ENCODE data around the gene PDE11A.
"Not testable (repeated sequence)": the region's sequence is repeated elsewhere in the genome, so short reads cannot be mapped to it uniquely, and the experiment has no call there.

Gene PDE11A

GRCh38 chr2:177880285-177880684 is 192.3 kb downstream of the PDE11A start:
- no peak for DNase-seq

DNA sequence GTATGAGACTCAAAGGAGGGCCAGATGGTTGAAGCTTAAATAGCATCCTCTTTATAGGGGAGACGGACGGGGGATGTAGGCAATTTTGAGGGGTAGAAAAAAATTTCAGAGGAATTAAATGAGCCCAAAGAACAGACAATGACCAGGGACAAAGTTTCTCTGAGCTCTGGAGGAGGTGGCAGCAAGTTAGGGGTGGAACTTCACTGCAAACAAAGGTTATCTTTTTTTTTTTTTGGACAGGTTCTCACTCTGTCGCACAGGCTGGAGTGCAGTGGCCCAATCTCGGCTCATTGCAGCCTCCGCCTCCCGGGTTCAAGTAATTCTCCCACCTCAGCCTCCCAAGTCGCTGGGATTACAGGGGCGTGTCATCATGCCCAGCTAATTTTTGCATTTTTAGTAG is 195.6 kb downstream of the PDE11A start:
- no peak for DNase-seq

DNA sequence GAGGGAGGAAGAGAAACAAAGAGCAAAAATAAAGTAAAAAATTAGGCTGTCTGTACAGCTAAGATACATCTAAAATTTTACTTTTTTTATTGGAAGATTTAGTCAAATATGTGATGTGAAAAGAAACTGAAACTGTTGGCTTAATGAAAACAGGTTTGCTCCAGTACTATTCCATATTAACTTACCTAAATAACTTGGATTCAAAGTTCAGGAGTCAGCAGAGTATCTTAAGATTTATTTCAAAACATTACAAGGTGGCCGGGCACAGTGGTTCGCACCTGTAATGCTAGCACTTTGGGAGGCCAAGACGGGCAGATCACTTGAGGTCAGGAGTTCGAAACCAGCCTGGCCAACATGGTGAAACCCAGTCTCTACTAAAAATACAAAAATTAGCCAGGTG is 197.9 kb downstream of the PDE11A start:
- no peak for DNase-seq

GRCh38 chr2:177873915-177874314 is 198.7 kb downstream of the PDE11A start:
- no peak for DNase-seq

GRCh38 chr2:177872286-177872685 is 200.3 kb downstream of the PDE11A start:
- no peak for DNase-seq

GRCh38 chr2:177869912-177870311 is 202.7 kb downstream of the PDE11A start:
- DNase-seq = no peak

- no peak for DNase-seq
These were observed 203.4 kb downstream of the PDE11A start for GRCh38 chr2:177869209-177869608.

GRCh38 chr2:177868806-177869205 is 203.8 kb downstream of the PDE11A start:
- DNase-seq = no peak

DNA sequence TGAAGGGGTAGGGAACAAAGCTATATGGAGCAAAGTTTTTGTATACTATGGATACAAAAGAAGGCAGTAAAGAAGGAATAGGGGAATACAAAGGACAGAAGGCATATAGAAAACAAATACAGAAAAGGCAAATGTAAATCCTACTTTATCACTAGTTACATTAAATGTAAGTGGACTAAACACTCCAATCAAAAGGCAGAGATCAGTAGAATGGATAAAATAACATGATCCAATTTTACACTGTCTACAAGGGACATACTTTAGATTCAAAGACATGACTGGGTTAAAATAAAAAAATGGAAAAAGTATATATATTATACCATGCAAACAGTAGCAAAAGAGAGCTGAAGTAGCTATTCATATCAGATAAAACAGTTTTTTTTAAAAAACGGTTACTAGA is 215.0 kb downstream of the PDE11A start:
- no peak for DNase-seq

DNA sequence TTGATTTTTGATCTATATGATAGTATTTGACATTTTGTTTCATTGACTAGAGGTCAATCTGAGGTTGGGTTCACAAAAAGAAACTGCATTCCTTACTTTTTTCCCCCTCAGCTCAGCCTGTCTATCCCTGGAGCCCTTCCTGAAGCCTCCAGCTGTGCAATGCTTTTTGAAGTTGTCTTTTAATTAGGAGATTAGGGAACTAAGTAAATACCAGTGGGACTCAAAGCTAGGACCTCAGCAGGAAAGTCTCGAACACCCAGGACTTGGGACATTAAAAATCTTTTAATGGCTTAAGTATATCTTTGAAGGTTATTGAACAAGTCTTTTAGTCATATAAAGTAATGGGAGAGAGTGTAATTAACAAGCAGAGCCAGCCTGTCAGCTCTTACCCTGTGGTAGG is 220.2 kb downstream of the PDE11A start:
- no peak for DNase-seq

- no peak for DNase-seq
These were observed 229.4 kb downstream of the PDE11A start for GRCh38 chr2:177843188-177843587.

DNA sequence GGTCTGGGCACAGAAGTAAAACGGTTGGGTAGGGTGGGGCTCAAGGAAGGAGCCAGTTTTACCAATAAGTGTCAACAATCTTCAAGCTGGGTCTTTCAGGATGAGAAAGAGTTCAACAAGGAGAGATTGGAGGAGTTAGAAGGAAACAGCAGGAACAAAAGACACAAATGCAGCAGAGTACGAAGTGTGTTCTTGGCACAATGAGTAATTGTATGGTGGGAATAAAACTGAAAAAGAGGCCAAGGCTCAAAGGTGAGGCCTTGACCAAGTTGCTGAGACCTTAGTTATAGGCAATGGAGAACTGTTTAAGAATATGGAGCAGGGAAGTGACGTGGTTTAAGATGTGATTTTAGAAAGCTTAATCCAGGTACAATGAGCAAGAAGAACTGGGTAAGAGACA is 230.3 kb downstream of the PDE11A start:
- DNase-seq = no peak

DNA sequence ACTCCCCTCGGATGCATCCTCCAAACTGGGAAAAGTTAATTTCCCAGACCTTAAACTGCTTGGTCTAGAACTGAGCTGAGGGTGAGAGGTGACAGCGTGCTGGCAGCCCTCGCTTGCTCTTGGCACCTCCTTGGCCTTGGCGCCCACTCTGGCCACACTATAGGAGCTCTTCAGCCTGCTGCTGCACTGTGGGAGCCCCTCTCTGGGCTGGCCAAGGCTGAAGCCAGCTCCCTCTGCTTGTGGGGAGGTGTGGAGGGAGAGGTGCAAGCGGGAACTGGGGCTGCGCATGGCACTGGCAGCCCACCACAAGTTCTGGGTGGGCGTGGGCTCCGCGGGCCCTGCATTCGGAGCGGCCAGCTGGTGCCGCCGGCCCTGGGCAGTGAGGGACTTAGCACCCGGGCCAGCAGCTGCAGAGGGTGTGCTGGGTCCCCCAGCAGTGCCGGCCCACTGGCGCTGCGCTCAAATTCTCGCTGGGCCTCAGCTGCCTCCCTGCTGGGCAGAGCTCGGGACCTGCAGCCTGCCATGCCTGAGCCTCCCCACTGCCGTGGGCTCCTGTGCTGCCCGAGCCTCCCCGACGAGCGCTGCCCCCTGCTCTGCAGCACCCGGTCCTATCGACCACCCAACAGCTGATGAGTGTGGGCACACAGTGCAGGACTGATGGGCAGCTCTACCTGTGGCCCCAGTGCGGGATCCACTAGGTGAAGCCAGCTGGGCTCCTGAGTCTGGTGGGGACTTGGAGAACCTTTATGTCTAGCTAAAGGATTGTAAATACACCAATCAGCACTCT is 237.0 kb downstream of the PDE11A start:
- DNase-seq = not testable (repeated sequence)

- DNase-seq = no peak
These were observed 239.8 kb downstream of the PDE11A start for GRCh38 chr2:177832611-177833433.

GRCh38 chr2:177830881-177831386 is 241.6 kb downstream of the PDE11A start:
- peak; percentile 59 for DNase-seq

DNA sequence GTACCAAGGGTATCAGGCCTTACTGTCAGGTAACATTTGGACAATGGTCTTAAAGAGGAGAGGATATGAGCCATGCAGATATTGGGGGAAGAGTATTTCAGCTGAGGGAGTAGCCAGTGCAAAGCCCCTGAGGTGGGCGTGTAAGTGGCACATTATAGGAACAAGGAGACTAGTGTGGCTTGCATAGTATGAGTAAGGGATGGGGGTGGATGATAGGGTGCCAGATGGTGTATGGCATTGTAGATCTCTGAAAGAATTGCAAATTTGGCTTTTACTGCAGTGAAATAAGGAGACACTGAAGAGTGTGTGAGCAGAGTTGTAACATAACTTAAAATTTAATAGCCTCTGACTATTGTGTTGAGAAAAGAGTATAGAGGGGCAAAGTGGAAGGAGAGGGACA is 244.0 kb downstream of the PDE11A start:
- DNase-seq = no peak

DNA sequence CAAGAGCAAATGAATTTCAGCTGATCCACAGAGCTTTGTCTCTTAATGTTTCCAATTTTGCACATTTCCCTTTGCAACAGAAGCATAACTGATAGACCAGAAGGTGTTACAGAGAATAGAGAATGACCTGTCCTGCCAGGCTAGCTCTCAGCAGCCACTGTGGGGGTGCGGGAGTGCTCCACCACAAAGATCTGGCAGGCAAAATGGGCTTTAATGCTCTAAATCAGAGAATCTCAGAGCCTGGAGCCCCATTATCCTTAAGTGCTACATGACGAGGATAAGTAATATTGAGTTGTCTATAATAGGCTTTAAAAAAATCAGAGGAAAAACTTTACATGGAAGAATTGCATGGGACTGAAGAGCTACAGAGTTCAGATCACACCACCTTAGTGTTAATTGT is 245.7 kb downstream of the PDE11A start:
- DNase-seq = no peak

- DNase-seq = no peak
These were observed 249.6 kb downstream of the PDE11A start for GRCh38 chr2:177822941-177823340.

DNA sequence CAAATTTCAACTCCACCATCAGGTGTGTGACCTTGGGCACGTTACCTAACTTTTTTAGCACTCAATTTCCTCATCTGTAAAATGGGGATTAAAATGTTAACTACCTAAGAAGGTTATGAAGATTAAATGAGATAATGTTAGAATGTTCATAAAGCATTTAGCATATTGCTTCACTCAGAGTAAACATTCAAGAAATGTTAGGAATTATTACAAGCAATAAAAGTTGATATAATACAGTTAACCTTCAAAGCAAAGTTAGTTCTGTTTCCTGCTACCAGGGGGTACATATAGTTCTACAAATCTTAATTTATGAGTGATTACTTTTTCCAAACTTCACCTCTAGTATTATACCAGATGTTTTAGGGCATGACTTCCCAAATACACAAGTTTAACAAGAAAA is 254.2 kb downstream of the PDE11A start:
- DNase-seq = no peak

DNA sequence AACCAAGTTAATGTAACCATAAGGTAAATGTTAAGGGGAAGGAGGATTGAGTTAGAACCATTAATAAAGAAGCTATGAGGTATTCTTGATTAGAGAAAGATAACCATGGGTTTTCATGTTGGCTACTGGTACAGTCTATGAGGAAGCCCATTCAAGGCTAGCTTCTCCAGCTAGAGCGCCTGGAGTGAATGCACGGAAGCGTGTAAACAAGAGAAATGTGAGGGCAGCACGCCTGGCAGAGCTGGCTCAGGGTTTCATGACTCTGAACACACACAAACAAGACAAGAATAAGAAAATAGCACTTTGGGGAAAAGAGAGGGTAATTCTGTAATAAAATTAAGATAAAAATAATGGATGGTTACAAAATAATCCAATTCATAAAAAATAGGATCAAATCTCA is 255.3 kb downstream of the PDE11A start:
- DNase-seq = no peak

- DNase-seq = no peak
These were observed 255.8 kb downstream of the PDE11A start for GRCh38 chr2:177816766-177817165.

- no peak for DNase-seq
These were observed 259.7 kb downstream of the PDE11A start for GRCh38 chr2:177812713-177813396.

GRCh38 chr2:177810906-177811305 is 261.7 kb downstream of the PDE11A start:
- DNase-seq = no peak
